HEK293 (cell line): ENCODE data around the gene COQ10B.

ENCODE experiments used
- CTCF ChIA-PET: fragments of 350-600 bp; formaldehyde crosslinking; extraction: SDS; loops from one replicate; lab custom pipeline; 2021; ENCODE audit warnings: antibody characterized with exemption; lab: Yijun Ruan, JAX
- POLR2A ChIA-PET: fragments of 300-600 bp; formaldehyde crosslinking; extraction: SDS; loops from one replicate; lab custom pipeline; 2020; ENCODE audit warnings: antibody characterized with exemption, inconsistent platforms; lab: Yijun Ruan, JAX
- H3K27ac ChIP-seq: fragments of 200-500 bp; sonication (Bioruptor generic); 2 replicates; pipeline ENCODE4 v1.5.1; 2014; ENCODE audit warnings: low read depth, low read length, control low read depth, inconsistent platforms; ENCODE audit errors: extremely low read depth
- H3K36me3 ChIP-seq, 2 experiments: fragments of 200-500 bp in 1 of 2; sonication (Bioruptor generic) in 1 of 2; 1 replicate in 1 of 2; 2 replicates in 1 of 2; pipeline ENCODE4 v1.5.1; 2014 to 2017; ENCODE audit warnings: inconsistent platforms in 2 of 2, low read length in 2 of 2; ENCODE audit not compliant: control insufficient read depth in 2 of 2, insufficient read depth in 1 of 2
- H3K4me1 ChIP-seq: fragments of 200-500 bp; sonication (Bioruptor generic); 2 replicates; pipeline ENCODE4 v1.5.1; 2014; ENCODE audit warnings: mild to moderate bottlenecking, low read length, inconsistent platforms; ENCODE audit not compliant: control insufficient read depth, insufficient read depth
- H3K4me3 ChIP-seq: 2 replicates; pipeline ENCODE4 v1.5.1; 2011; ENCODE audit warnings: low read depth, mild to moderate bottlenecking, control low read depth, low read length, moderate library complexity
- H3K9me3 ChIP-seq: fragments of 200-500 bp; sonication (Bioruptor generic); 2 replicates; pipeline ENCODE4 v1.5.1; 2014; ENCODE audit warnings: low read depth, low read length, inconsistent platforms; ENCODE audit not compliant: control insufficient read depth, insufficient read depth
- KLF1 ChIP-seq: fragments of 450-650 bp; formaldehyde crosslinking; IDR thresholded peaks from 2 replicates; pipeline ENCODE4 v1.5.1; 2016; ENCODE audit warnings: missing biosample characterization, missing genetic modification characterization
- TSHZ1 ChIP-seq: fragments of 450-650 bp; formaldehyde crosslinking; IDR thresholded peaks from 2 replicates; pipeline ENCODE4 v1.5.1; 2016; ENCODE audit warnings: missing biosample characterization, missing genetic modification characterization, borderline replicate concordance
- ZBTB48 ChIP-seq: fragments of 450-650 bp; formaldehyde crosslinking; IDR thresholded peaks from 2 replicates; pipeline ENCODE4 v1.5.1; 2016; ENCODE audit warnings: missing biosample characterization, missing genetic modification characterization
- ZNF23 ChIP-seq: fragments of 450-650 bp; formaldehyde crosslinking; IDR thresholded peaks from 2 replicates; pipeline ENCODE4 v1.5.1; 2016; ENCODE audit warnings: missing biosample characterization, missing genetic modification characterization, borderline replicate concordance
- ZNF366 ChIP-seq: fragments of 450-650 bp; formaldehyde crosslinking; conservative IDR thresholded peaks from 2 replicates; pipeline ENCODE4 v1.5.1; 2016; ENCODE audit warnings: missing biosample characterization, missing genetic modification characterization
- ZNF513 ChIP-seq: fragments of 450-650 bp; IDR thresholded peaks from 2 replicates; pipeline ENCODE4 v1.5.1; 2018; ENCODE audit warnings: missing biosample characterization, missing genetic modification characterization
- ZNF561 ChIP-seq: fragments of 450-650 bp; IDR thresholded peaks from 2 replicates; pipeline ENCODE4 v1.5.1; 2018; ENCODE audit warnings: missing biosample characterization, missing genetic modification characterization, borderline replicate concordance
- ZNF626 ChIP-seq: fragments of 450-650 bp; sonication (Bioruptor Pico); formaldehyde crosslinking; IDR thresholded peaks from 2 replicates; pipeline ENCODE4 v1.5.1; 2018; ENCODE audit warnings: missing biosample characterization, missing genetic modification characterization, inconsistent platforms
- ZNF660 ChIP-seq: fragments of 450-650 bp; IDR thresholded peaks from 2 replicates; pipeline ENCODE4 v1.5.1; 2018; ENCODE audit warnings: missing biosample characterization, mild to moderate bottlenecking, missing genetic modification characterization
- ZNF664 ChIP-seq: fragments of 450-650 bp; formaldehyde crosslinking; IDR thresholded peaks from 2 replicates; pipeline ENCODE4 v1.5.1; 2016; ENCODE audit warnings: missing biosample characterization, missing genetic modification characterization
- ZNF776 ChIP-seq: fragments of 450-650 bp; formaldehyde crosslinking; IDR thresholded peaks from 2 replicates; pipeline ENCODE4 v1.5.0; 2017; ENCODE audit warnings: missing biosample characterization, missing genetic modification characterization, borderline replicate concordance
- TF ChIP-seq, protein P1 (sequence below): fragments of 450-650 bp; formaldehyde crosslinking; IDR thresholded peaks from 2 replicates; pipeline ENCODE4; 2016; ENCODE audit warnings: missing biosample characterization, missing genetic modification characterization
- TF ChIP-seq, protein P2 (sequence below): fragments of 450-650 bp; formaldehyde crosslinking; IDR thresholded peaks from 2 replicates; pipeline ENCODE4 v1.5.1; 2016; ENCODE audit warnings: missing biosample characterization, missing genetic modification characterization

The COQ10B gene

DNA sequence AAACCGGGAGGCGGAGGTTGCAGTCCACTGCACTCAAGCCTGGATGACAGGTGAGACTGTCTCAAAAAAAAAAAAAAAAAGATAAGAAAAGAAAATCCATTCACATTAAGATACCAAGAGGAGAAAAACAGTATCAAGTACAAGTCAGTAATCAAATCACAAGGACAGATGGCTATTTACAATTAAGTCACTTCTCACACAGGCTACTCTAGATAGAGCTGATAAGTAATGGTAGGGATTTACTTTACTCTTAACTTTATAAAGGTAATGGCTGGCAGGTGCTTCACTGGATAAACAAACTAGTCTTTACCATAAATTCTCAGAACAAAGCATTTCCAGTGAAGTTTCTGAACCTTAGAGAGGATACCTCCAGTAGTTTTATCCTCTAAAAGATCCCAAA is 30.0 kb upstream of the COQ10B start:
- TF ChIP-seq ZNF23 (no peak), ZNF366 (no peak), ZNF664 (tag by site-specific recombination) (no peak), ZNF660 (tag by site-specific recombination) (no peak), ZNF561 (no peak), TSHZ1 (tag by site-specific recombination) (no peak)
- TF ChIP-seq, protein P1, sequence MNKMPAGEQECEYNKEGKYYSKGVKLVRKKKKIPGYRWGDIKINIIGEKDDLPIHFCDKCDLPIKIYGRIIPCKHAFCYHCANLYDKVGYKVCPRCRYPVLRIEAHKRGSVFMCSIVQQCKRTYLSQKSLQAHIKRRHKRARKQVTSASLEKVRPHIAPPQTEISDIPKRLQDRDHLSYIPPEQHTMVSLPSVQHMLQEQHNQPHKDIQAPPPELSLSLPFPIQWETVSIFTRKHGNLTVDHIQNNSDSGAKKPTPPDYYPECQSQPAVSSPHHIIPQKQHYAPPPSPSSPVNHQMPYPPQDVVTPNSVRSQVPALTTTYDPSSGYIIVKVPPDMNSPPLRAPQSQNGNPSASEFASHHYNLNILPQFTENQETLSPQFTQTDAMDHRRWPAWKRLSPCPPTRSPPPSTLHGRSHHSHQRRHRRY (tag by site-specific recombination): no peak
- Histone ChIP-seq H3K36me3 (peaks cover 51 to 53% of the 10 kb centered on the region in 2 experiments), H3K27ac (no peak overlapping the region), H3K4me1 (peaks cover 7% of the 10 kb centered on the region), H3K9me3 (no peaks in the 10 kb centered on the region), H3K4me3 (no peak overlapping the region)
- ChIA-PET POLR2A (interaction anchor here (0.6 to 2.4 kb wide), 2 partner anchors 14 to 76 kb away, joined by 3 to 8 read pairs; partner anchors contain the start of genes HSPD1 and HSPE1), CTCF (interaction anchor here (0.6 kb wide), 1 partner anchor 341 kb away, joined by 3 read pairs; no protein-coding TSS in a partner anchor)

DNA sequence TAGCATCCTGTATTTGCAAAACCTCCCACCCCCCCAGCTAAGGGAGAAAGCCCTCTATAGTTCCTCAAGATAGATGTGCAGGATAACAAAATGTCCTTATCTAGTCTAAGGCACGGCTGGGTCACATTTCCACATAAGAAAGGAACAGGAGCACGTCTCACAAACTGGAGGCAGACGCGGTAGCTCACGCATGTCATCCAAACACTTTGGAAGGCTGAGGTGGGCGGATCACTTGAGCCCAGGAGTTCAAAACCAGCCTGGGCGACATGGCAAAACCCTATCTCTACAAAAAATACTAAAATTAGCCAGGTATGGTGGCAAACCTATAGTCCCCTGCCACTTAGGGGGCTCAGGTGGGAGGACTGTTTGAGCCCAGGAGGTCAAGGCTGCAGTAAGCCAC is 27.8 kb upstream of the COQ10B start:
- no peak overlapping the region for H3K4me3 ChIP-seq
- CTCF ChIA-PET: interaction anchor here (0.6 kb wide), 1 partner anchor 1838 kb away, joined by 3 read pairs; no protein-coding TSS in a partner anchor
- TF ChIP-seq ZNF513 (tag by site-specific recombination) (no peak), ZNF626 (no peak), ZBTB48 (tag by site-specific recombination) (no peak), ZNF776 (tag by site-specific recombination) (no peak), KLF1 (tag by site-specific recombination) (no peak)
- TF ChIP-seq, protein P2, sequence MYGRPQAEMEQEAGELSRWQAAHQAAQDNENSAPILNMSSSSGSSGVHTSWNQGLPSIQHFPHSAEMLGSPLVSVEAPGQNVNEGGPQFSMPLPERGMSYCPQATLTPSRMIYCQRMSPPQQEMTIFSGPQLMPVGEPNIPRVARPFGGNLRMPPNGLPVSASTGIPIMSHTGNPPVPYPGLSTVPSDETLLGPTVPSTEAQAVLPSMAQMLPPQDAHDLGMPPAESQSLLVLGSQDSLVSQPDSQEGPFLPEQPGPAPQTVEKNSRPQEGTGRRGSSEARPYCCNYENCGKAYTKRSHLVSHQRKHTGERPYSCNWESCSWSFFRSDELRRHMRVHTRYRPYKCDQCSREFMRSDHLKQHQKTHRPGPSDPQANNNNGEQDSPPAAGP (tag by site-specific recombination): no peak
- H3K36me3 ChIP-seq: peaks cover 32 to 47% of the 10 kb centered on the region in 2 experiments
- H3K4me1 ChIP-seq: peaks cover 7% of the 10 kb centered on the region
- POLR2A ChIA-PET: interaction anchor here (1.3 to 2.4 kb wide), 2 partner anchors 10 to 74 kb away, joined by 6 to 8 read pairs; partner anchors contain the start of genes HSPD1, HSPE1 and SF3B1
- no peak overlapping the region for H3K27ac ChIP-seq
- no peaks in the 10 kb centered on the region for H3K9me3 ChIP-seq
